GM12892 (cell line): ENCODE results near the gene CCR5.

Experiments used
- POLR2A ChIP-seq: IDR thresholded peaks from 2 replicates; pipeline ENCODE4 v1.6.1; 2011; ENCODE audit warnings: low read depth, low read length, control low read depth
- POLR2AphosphoS5 ChIP-seq: IDR thresholded peaks from 2 replicates; pipeline ENCODE4 v1.6.1; 2011; ENCODE audit warnings: low read depth, low read length, control low read depth
- TAF1 ChIP-seq: IDR thresholded peaks from 2 replicates; pipeline ENCODE4 v1.6.1; 2011; ENCODE audit warnings: low read depth, mild to moderate bottlenecking, control low read depth, low read length, borderline replicate concordance

- TF ChIP-seq POLR2AphosphoS5 (no peak), POLR2A (no peak), TAF1 (no peak)
Observed at GRCh38 chr3:46416125-46416810, 45.5 kb downstream of the CCR5 start.
